ENCODE results near the gene EXOC6. TPM values are rescaled to one million over a fixed set of nuclear protein-coding genes. Genes with fewer than 3 reads are reported as not detected.

EXOC6 gene
- total and polyA plus RNA-seq, 11 donors = 5.8 to 12.3 (median 9.9) TPM

DNA sequence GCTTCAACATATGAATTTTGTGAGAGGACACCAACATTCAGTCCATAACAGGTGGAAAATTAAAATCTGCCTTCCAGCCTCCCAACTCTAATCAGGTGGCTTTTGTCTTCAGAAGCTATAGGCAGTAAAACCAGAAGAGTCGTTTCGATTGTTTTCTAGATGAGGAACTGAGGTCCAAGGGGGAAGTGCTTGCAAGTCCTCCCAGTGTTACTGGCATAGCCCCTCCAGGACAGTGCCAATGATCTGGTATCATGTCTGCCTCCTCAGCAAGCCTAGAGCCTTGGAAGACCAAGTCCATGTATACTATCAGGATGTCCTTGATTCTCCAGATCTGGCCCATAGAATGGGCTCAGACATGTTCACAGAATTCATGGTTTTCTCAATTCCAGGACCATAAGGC, 242.3 kb downstream of the EXOC6 start:
- TF ChIP-seq CTCF (IDR thresholded peaks at IDR 0.05) = no peak
- DNase-seq = no peak

GRCh38 chr10:93091960-93092359, 243.6 kb downstream of the EXOC6 start:
- H3K9me3 ChIP-seq = no peaks in the 10 kb centered on the region
- no peak overlapping the region for H3K4me3 ChIP-seq
- TF ChIP-seq POLR2A (IDR thresholded peaks at IDR 0.05) (no peak), CTCF (IDR thresholded peaks at IDR 0.05) (no peak)
- DNase-seq = no peak
- 94 to 96% (median 95%) methylated on average over 3 of the region's 3 CpGs for WGBS, 4 donors
- no peaks in the 10 kb centered on the region for H3K36me3 ChIP-seq
- H3K27me3 ChIP-seq = peaks cover 0 to 5% (median 0%) of the 10 kb centered on the region in 9 donors
- H3K27ac ChIP-seq = no peak overlapping the region
- no peaks in the 10 kb centered on the region for H3K4me1 ChIP-seq
- no peak for ATAC-seq
- intact Hi-C loops (cut with DNase I) = no loop called here

More for the DNA sequence above, 242.3 kb downstream of the EXOC6 start:
- H3K27me3 ChIP-seq = peaks cover 0 to 5% (median 0%) of the 10 kb centered on the region in 9 donors
- no peak overlapping the region for H3K27ac ChIP-seq
- intact Hi-C loops (cut with DNase I) = no loop called here
- no peaks in the 10 kb centered on the region for H3K36me3 ChIP-seq
- no peak for ATAC-seq
- WGBS, 4 donors = 63 to 89% (median 86%) methylated on average over 2 of the region's 2 CpGs
- no peaks in the 10 kb centered on the region for H3K9me3 ChIP-seq
- H3K4me1 ChIP-seq = no peaks in the 10 kb centered on the region
- H3K4me3 ChIP-seq = no peak overlapping the region

DNA sequence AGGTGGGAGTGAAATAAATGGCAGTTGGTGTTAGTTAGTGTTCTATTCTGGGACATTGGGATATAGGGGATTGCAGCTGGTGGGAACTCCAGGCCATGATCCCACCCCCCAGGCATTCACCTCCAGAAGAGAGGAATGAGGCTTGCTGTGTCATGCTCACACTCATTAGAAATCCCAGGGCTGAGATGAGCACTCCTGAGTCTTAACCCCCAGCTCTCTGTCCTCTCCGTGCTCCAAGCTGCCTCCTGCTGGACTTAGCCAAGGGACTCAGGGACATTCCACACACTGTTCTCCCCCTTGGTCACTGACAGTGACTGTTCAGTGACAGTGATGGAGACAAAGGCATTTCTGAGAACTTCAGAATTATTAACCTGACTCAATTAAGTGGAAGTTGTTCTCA, 246.9 kb downstream of the EXOC6 start:
- no peaks in the 10 kb centered on the region for H3K4me1 ChIP-seq
- H3K27me3 ChIP-seq = peaks cover 0 to 2% (median 0%) of the 10 kb centered on the region in 9 donors
- H3K4me3 ChIP-seq = no peak overlapping the region
- H3K27ac ChIP-seq = no peak overlapping the region
- WGBS, 4 donors = 29 to 69% (median 36%) methylated on average over 1 of the region's 1 CpG
- H3K9me3 ChIP-seq = no peaks in the 10 kb centered on the region
- intact Hi-C loops (cut with DNase I) = no loop called here
- DNase-seq (no peak), ATAC-seq (no peak)
- H3K36me3 ChIP-seq = no peaks in the 10 kb centered on the region
- no peak for TF ChIP-seq POLR2A (IDR thresholded peaks at IDR 0.05)
- no peak for TF ChIP-seq CTCF (IDR thresholded peaks at IDR 0.05)

GRCh38 chr10:93096901-93097300, 248.6 kb downstream of the EXOC6 start:
- no peak overlapping the region for H3K27ac ChIP-seq
- H3K9me3 ChIP-seq = no peaks in the 10 kb centered on the region
- H3K4me3 ChIP-seq = no peak overlapping the region
- H3K36me3 ChIP-seq = no peaks in the 10 kb centered on the region
- peaks cover 0 to 2% (median 0%) of the 10 kb centered on the region in 9 donors for H3K27me3 ChIP-seq
- no peaks in the 10 kb centered on the region for H3K4me1 ChIP-seq
- intact Hi-C loops (cut with DNase I) = no loop called here
- no peak for ATAC-seq
- DNase-seq = no peak
- TF ChIP-seq CTCF (IDR thresholded peaks at IDR 0.05) = no peak
- WGBS, 4 donors = 63 to 78% (median 74%) methylated on average over 4 to 5 of the region's 5 CpGs

Data from heart left ventricle (tissue), 16 donors.